Ureter (tissue), 1 donor: Measurements from ENCODE around the gene RAB11FIP3. TPM values are rescaled to one million over a fixed set of nuclear protein-coding genes. Genes with fewer than 3 reads are reported as not detected.

ENCODE experiments used
- DNase-seq: peaks from one replicate; pipeline ENCODE4 v3.0.0-alpha.2; 2020; ENCODE audit warnings: low spot score
- total RNA-seq: library from RNA; stranded (reverse); gene quantifications from one replicate; pipeline ENCODE4 v1.2.4, GENCODE V29; 2023
- donor health status: DM: yes; HTN: yes; CAD: no.

Gene RAB11FIP3
- total RNA-seq, 1 donor from 2014 or later: 42.0 TPM

GRCh38 chr16:565419-566330 is 140.2 kb downstream of the RAB11FIP3 start:
- no peak for DNase-seq

GRCh38 chr16:566475-567372 is 141.3 kb downstream of the RAB11FIP3 start, which contains the start of gene NHLRC4:
TSS of gene NHLRC4 (plus strand) at chr16:567005. CDS start at chr16:568048, 1,043 bp downstream.
- peak; percentile 82 for DNase-seq

- no peak for DNase-seq
Observed at GRCh38 chr16:567373-568256, 142.2 kb downstream of the RAB11FIP3 start.

- no peak for DNase-seq
Observed at GRCh38 chr16:568401-569258, 143.2 kb downstream of the RAB11FIP3 start.

- no peak for DNase-seq
Observed at GRCh38 chr16:569445-570254, 144.2 kb downstream of the RAB11FIP3 start, which contains the start of gene PIGQ. TSS of gene PIGQ (plus strand) at chr16:569968. CDS start at chr16:574075, 4,107 bp downstream.

Other genes starting within 250 kb of the RAB11FIP3 start
- 82.1 TPM for gene HBA1, start 249.0 kb upstream of the RAB11FIP3 start, total RNA-seq
- not detected for gene HBQ1, start 245.2 kb upstream of the RAB11FIP3 start, total RNA-seq
- gene LUC7L, start 196.2 kb upstream of the RAB11FIP3 start, total RNA-seq: 85.3 TPM
- gene FAM234A, start 190.8 kb upstream of the RAB11FIP3 start, total RNA-seq: 89.4 TPM
- 4.5 TPM for gene RGS11, start 149.7 kb upstream of the RAB11FIP3 start, total RNA-seq
- not detected for gene ARHGDIG, start 145.1 kb upstream of the RAB11FIP3 start, total RNA-seq
- gene PDIA2, start 142.5 kb upstream of the RAB11FIP3 start, total RNA-seq: not detected
- 20.1 TPM for gene AXIN1, start 72.9 kb upstream of the RAB11FIP3 start, total RNA-seq
- gene MRPL28, start 55.1 kb upstream of the RAB11FIP3 start, total RNA-seq: 56.6 TPM
- 37.6 TPM for gene PGAP6, start 43.7 kb upstream of the RAB11FIP3 start, total RNA-seq
- 121 TPM for gene NME4, start 28.4 kb upstream of the RAB11FIP3 start, total RNA-seq
- 17.5 TPM for gene DECR2, start 23.8 kb upstream of the RAB11FIP3 start, total RNA-seq
- 60.1 TPM for gene CAPN15, start 102.1 kb downstream of the RAB11FIP3 start, total RNA-seq
- gene PRR35, start 134.7 kb downstream of the RAB11FIP3 start, total RNA-seq: not detected
- 0.36 TPM for gene NHLRC4, start 141.4 kb downstream of the RAB11FIP3 start, total RNA-seq
- gene PIGQ, start 144.3 kb downstream of the RAB11FIP3 start, total RNA-seq: 65.7 TPM
- 39.2 TPM for gene RAB40C, start 164.4 kb downstream of the RAB11FIP3 start, total RNA-seq
- gene WFIKKN1, start 205.3 kb downstream of the RAB11FIP3 start, total RNA-seq: 0.65 TPM
- gene METTL26, start 210.7 kb downstream of the RAB11FIP3 start, total RNA-seq: 48.3 TPM
- gene MCRIP2, start 216.2 kb downstream of the RAB11FIP3 start, total RNA-seq: 40.4 TPM
- 53.3 TPM for gene WDR90, start 223.7 kb downstream of the RAB11FIP3 start, total RNA-seq
- gene RHOT2, start 242.5 kb downstream of the RAB11FIP3 start, total RNA-seq: 129 TPM